DMS 273 (cell line): ENCODE data around the gene CLSTN1.

Source experiments
- DNase-seq: peaks from one replicate; lab custom pipeline; 2025; ENCODE audit not compliant: unreplicated experiment; lab: John Stamatoyannopoulos, UW

CLSTN1 gene

DNA sequence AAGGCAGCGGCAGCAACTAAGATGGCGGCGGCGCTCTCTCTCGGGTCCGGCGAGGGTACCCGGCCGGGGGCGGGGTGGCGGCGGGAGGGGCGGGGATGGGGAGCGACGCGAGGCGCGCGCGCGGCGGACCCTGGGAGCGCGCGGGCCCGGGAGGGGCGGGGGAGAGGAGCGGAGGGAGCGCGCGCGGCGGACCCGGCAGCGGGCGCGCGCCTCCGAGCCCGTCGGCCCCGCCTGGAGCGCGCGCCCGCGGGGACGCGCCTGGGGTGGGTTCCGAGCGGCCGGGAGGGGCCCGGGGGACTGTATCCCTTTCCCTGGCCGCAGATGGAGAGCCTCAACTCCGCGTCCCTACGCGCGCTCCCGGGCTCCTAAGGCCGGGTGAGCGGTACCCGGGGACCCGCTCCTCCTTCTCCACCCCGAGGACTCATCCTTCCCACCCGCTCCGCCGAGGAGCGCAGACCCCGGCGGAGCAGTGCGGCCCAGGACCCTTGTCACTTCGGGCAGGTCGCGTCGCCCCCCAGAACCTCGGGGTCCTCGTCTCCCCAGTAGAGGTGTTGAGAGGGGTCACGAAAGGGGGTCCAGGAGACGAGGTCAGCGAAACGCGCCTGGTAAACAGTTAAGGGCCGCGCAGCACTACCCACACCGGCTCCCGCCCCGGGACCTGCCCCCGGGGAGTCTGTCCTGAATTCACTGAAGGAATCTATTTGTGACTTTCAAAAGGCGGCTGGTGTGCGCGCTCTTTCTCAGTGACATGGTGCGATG is at the start of gene CLSTN1:
Gene CLSTN1, minus strand, starts transcription at position 23 of the 759 bp plus-strand sequence. CDS start 232 bp downstream, outside the sequence.
- DNase-seq = peak; percentile 97

DNA sequence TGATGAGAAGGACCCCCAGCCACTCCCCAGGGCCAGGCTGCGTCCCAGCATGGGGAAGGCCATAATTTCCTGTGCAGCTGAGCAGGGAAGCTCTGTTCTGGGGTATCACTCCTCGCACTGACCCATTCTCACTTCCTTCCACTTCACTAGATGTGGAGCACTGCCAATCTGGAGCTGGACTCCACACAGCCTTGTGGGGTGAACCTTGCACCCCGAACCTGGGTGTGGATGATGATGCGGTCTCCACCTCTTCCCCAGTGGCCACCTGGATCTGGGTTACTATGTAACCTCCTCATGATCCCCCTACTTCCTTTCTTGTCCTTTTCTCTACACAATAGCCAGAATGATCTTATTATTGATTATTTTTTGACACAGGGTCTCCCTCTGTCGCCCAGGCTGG is 49.6 kb upstream of the CLSTN1 start:
- no peak for DNase-seq

DNA sequence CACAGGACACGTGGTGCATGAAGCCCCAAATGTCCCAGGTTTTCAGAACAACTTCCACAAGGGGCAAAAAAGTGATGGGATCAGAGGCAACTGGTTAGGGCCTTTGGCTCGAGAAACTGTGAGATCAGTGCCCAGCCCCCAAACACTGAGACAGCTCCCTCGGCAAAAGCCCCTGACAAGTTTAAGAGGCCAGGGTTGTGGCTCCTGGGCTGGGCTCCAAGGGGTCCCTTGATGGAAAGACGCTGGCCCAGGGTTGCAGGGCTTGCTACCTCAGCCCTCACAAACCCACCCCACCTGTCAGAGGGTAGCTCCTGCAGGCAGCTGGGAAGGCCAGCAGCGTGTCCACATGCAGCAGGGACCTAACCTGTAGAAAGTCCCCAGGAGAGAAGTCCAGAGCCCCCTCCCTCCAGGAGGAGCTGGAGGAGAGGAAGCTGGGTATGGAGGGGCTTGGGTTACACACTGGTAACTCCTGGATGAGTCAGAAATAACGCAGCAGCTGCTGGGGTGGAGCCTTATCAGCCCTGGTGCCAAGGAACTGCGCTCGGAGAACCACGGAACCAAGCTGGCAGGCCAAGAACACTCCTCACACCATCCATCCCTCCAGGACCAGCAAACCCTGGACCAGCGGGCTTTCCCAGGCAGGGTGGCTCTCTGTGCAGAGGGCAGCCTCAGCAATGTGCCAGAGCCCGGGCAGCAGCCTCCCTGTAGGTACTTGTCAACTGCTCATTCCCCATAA is 48.8 kb upstream of the CLSTN1 start:
- peak; percentile 96 for DNase-seq

DNA sequence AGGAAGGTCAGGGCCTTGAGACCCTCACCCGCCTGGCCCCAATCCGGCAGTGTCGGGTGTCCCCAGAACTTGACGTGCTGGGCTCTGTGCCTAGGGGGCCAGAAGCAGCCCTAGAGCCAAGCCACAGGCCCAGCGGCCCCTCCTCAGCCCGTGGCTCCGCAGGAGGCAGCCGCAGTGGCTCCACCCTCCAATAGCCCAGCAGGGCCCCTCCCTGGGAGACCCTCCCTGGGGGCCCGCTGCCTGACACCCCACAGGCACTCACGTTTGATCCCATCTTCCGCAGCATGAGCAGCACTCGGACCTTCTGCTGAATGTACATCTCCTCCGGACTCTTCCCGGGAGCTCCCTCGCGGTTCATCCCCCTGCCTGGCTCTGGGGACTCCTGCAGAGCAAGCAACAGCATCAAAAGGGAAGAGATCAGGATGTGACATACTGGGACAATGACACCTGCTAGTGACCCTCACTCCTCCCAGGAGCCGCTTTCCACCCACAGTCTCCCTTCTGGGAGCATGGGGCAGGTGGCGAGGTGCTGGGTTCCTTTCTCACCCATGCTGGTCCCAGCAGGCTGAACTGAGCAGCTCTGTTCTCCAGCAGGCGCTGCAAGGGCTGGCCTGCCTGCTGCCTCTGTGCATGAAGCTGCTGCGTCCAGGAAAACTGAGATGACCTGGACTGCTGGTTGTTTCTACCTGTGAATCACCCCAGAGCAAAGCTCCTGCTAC is 48.1 kb upstream of the CLSTN1 start:
- DNase-seq = peak; percentile 56

DNA sequence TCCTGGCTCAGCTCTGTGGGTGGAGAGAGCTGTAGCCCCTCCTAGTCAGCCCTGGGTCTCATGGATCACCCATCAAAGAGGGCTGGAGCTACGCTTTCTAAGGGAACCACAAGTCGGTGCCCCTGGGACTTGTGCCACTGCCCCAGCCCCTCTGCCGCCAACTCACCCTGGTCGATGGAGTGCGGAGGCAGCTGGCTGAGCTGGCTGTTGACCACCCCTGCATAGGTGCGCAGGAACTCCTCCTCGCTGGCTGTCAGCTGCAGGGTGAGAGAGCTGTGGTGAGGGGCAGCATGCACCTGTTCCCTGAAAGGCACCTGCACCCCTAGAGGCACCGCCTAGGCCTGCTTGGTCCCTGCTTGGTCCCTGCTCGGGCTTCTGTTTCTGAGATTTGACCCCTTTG is 47.3 kb upstream of the CLSTN1 start:
- no peak for DNase-seq

DNA sequence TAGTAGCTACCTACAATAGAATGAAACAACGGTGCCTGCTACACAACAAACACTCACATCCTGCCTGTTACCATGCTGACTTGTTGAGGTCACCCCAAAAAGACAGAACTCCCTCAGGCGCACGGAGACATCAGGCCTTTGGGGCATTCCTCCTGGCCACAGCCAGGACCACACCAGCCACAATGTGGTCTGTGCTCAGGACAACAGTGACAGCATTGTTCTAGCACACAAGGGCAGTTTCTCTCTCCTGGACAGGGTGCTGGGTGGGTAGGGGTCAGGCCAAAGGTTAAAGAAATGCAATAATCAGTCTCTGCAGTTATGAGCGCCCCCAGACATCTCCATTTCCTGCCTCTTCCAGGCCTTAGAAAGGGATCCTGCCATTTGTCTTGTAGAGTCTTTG is 46.8 kb upstream of the CLSTN1 start:
- DNase-seq = no peak

DNA sequence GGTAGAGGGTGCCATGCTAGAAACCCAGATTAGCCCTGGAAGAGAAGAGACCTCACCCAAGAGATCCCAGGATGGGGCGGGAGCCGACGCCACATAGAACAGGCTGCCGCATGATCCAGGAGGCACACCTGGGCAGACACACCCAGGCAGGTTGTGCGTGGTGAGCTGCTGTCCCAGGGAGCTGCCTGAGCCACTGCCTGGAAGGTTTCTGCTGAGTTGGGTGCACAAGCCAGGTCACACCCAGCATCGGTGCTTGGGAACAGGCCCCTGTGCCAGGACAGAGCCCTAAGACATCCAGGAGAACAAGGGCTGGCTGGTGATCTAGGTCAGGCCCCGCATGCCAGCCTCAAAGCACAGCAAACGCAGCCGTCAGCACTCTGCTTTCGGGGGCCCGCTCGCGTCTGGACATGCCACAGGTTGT is 46.1 kb upstream of the CLSTN1 start:
- no peak for DNase-seq

DNA sequence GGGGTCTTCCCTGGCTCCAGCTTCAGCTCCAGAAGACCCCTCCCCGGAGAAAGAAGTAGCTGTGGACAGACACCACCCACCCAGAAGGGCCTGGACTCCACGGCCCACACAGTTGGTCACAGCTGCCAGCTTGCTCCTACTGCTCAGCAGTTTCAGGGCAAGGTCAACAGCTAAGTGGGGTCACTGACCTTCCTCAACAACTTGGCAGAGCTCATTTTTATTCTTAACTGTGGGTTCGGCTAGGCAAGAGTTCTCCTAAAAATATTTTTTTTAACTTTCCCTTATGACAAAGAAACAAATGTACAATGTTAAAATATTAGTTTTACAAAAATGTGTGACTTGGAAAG is 44.5 kb upstream of the CLSTN1 start:
- no peak for DNase-seq

- DNase-seq = peak; percentile 88
Observed at GRCh38 chr1:9867408-9868243, 43.9 kb upstream of the CLSTN1 start.

- DNase-seq = no peak
Observed at GRCh38 chr1:9866836-9867235, 43.1 kb upstream of the CLSTN1 start.

- no peak for DNase-seq
Observed at GRCh38 chr1:9865724-9866123, 42.0 kb upstream of the CLSTN1 start.

- peak; percentile 24 for DNase-seq
Observed at GRCh38 chr1:9863371-9863770, 39.6 kb upstream of the CLSTN1 start.

GRCh38 chr1:9861360-9861759 is 37.6 kb upstream of the CLSTN1 start:
- peak; percentile 83 for DNase-seq

DNA sequence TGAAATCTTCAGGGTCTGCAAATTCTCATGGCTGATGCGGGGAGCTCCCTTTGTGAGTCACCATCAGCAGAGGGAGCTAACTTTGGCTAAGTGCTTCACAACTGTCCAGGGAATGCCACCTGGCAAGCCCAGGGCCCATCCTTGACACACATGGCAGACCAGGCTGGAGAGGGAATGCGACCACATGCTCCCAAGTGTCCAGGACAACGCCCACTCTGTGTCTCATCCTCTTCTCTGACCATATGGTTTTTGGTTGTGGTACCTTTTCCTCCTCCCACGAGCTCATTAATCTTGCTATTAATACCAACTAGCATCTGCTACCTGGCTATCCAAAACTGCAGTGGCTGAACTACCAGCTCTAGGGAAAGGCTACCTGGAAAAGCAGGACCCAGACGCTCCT is 37.1 kb upstream of the CLSTN1 start:
- peak; percentile 78 for DNase-seq

GRCh38 chr1:9859281-9860014 is 35.7 kb upstream of the CLSTN1 start:
- DNase-seq = no peak

- no peak for DNase-seq
Observed at GRCh38 chr1:9858293-9859035, 34.7 kb upstream of the CLSTN1 start.

- no peak for DNase-seq
Observed at GRCh38 chr1:9855186-9855585, 31.4 kb upstream of the CLSTN1 start.

GRCh38 chr1:9853249-9853595 is 29.5 kb upstream of the CLSTN1 start:
- DNase-seq = no peak

- peak; percentile 96 for DNase-seq
Observed at GRCh38 chr1:9852410-9853248, 28.9 kb upstream of the CLSTN1 start.
